HG03139 (cell line): ENCODE measurements around the gene SAMD3.
"Not testable (repeated sequence)": the region's sequence is repeated elsewhere in the genome, so short reads cannot be mapped to it uniquely, and the experiment has no call there.

Experiments used
- ATAC-seq: cut with Tn5 transposase; IDR thresholded peaks from one replicate; pipeline ENCODE4 v1.9.1; 2021; ENCODE audit not compliant: unreplicated experiment

SAMD3 gene

GRCh38 chr6:130211691-130212090 is 11.1 kb downstream of the SAMD3 start:
- ATAC-seq: no peak

- ATAC-seq: no peak
These were observed 14.6 kb downstream of the SAMD3 start for GRCh38 chr6:130207979-130208649.

- ATAC-seq: no peak
These were observed 16.3 kb downstream of the SAMD3 start for GRCh38 chr6:130206479-130206878.

GRCh38 chr6:130204322-130204721 is 18.4 kb downstream of the SAMD3 start:
- ATAC-seq: no peak

GRCh38 chr6:130203370-130203769 is 19.4 kb downstream of the SAMD3 start:
- no peak for ATAC-seq

- no peak for ATAC-seq
These were observed 20.0 kb downstream of the SAMD3 start for GRCh38 chr6:130202782-130203181.

- ATAC-seq: no peak
These were observed 22.7 kb downstream of the SAMD3 start for GRCh38 chr6:130200020-130200419.

- ATAC-seq: no peak
These were observed 24.2 kb downstream of the SAMD3 start for GRCh38 chr6:130198483-130199035.

GRCh38 chr6:130197816-130198482 is 24.8 kb downstream of the SAMD3 start:
- ATAC-seq: not testable (repeated sequence)

GRCh38 chr6:130194434-130194833 is 28.3 kb downstream of the SAMD3 start:
- not testable (repeated sequence) for ATAC-seq

GRCh38 chr6:130190701-130191690 is 31.8 kb downstream of the SAMD3 start:
- no peak for ATAC-seq

GRCh38 chr6:130189531-130190397 is 33.0 kb downstream of the SAMD3 start:
- ATAC-seq: no peak

GRCh38 chr6:130188207-130188899 is 34.4 kb downstream of the SAMD3 start:
- ATAC-seq: no peak

GRCh38 chr6:130187335-130188206 is 35.2 kb downstream of the SAMD3 start:
- no peak for ATAC-seq

GRCh38 chr6:130185658-130186057 is 37.1 kb downstream of the SAMD3 start:
- no peak for ATAC-seq

- ATAC-seq: no peak
These were observed 39.2 kb downstream of the SAMD3 start for GRCh38 chr6:130183271-130184222.

GRCh38 chr6:130182466-130182865 is 40.3 kb downstream of the SAMD3 start:
- no peak for ATAC-seq

GRCh38 chr6:130178692-130179091 is 44.1 kb downstream of the SAMD3 start:
- no peak for ATAC-seq
